Kidney (tissue), 14 donors: ENCODE measurements around the gene LITAF. TPM values are rescaled to one million over a fixed set of nuclear protein-coding genes. Genes with fewer than 3 reads are reported as not detected.

Source experiments
- DNase-seq, 5 donors: peaks; one replicate each; pipeline ENCODE4 v3.0.0-alpha.2; 2013 to 2020
- FAIRE-seq: peaks from 2 replicates; lab custom pipeline; 2012; peaks lifted over from hg19 to GRCh38; lab: Jason Lieb, UNC
- H3K27ac ChIP-seq, 2 donors: one replicate each; pipeline ENCODE4 v1.7.0; 2013; ENCODE audit warnings: low read depth in 2 of 2, low read length in 2 of 2, inconsistent platforms in 1 of 2
- H3K27me3 ChIP-seq: one replicate; pipeline ENCODE4 v1.7.1; 2013; ENCODE audit warnings: low read length, inconsistent platforms; ENCODE audit not compliant: control insufficient read depth, insufficient read depth
- H3K36me3 ChIP-seq, 3 donors: one replicate each; pipeline versions ENCODE4 v1.7.0 to v1.7.1; 2013; ENCODE audit warnings: low read length in 3 of 3, control low read depth in 1 of 3, inconsistent platforms in 1 of 3; ENCODE audit not compliant: insufficient read depth in 3 of 3, control insufficient read depth in 2 of 3
- H3K4me1 ChIP-seq, 3 donors: one replicate each; pipeline versions ENCODE4 v1.7.0 to v1.7.1; 2013; ENCODE audit warnings: low read length in 3 of 3, inconsistent platforms in 1 of 3, low read depth in 1 of 3; ENCODE audit not compliant: control insufficient read depth in 2 of 3, insufficient read depth in 2 of 3
- H3K4me3 ChIP-seq, 3 donors: one replicate each; pipeline versions ENCODE4 v1.7.0 to v1.8.1; 2013; ENCODE audit warnings: low read length in 3 of 3, control low read depth in 1 of 3, inconsistent platforms in 1 of 3
- H3K9ac ChIP-seq, 3 donors: one replicate each; pipeline versions ENCODE4 v1.7.0 to v1.7.1; 2013; ENCODE audit warnings: low read length in 3 of 3, control low read depth in 1 of 3, inconsistent platforms in 1 of 3
- H3K9me3 ChIP-seq, 3 donors: one replicate each; pipeline versions ENCODE4 v1.7.0 to v1.7.1; 2013; ENCODE audit warnings: low read length in 3 of 3, control low read depth in 1 of 3, inconsistent platforms in 1 of 3; ENCODE audit not compliant: control insufficient read depth in 2 of 3, insufficient read depth in 1 of 3
- intact Hi-C: fragments of 100-400 bp; cut with DNase I; formaldehyde crosslinking; loops from one replicate; pipeline ENCODE4 v1.11.1; 2022
- polyA plus RNA-seq: library from polyadenylated mRNA; stranded (reverse); fragments of 350-450 nt; fragmentation: Illumina TruSeq; extraction: RNeasy Lipid Tissue Mini Kit (QIAGEN cat#74804); gene quantifications from one replicate; pipeline ENCODE4 v1.2.3, GENCODE V29; 2014; ENCODE audit warnings: low read depth, low replicate concordance; ENCODE audit not compliant: insufficient read depth
- total RNA-seq: library from RNA; stranded (reverse); fragmentation: NEBNext Ultra II Directional; extraction: Animal tissue kit (Norgen Biotek cat#: 25700); gene quantifications from one replicate; pipeline ENCODE4 v1.2.1, GENCODE V29; 2021
- TF ChIP-seq, protein P1 (sequence below): IDR thresholded peaks from 3 replicates; pipeline ENCODE4 v1.5.1; 2012; ENCODE audit warnings: mild to moderate bottlenecking, moderate library complexity, borderline replicate concordance; ENCODE audit not compliant: insufficient read depth; ENCODE audit errors: extremely low read depth
- donor health status: control.
- donor health status: control.
- donor health status: control.
- donor health status: control.
- donor health status: control.
- donor health status: DM: yes; HTN: yes; CAD: no.
- donor health status: Normal renal cell carcinoma (clear cell type).

Gene LITAF
- total and polyA plus RNA-seq, 2 donors from 2014 or later, result 121 to 171 TPM

DNA sequence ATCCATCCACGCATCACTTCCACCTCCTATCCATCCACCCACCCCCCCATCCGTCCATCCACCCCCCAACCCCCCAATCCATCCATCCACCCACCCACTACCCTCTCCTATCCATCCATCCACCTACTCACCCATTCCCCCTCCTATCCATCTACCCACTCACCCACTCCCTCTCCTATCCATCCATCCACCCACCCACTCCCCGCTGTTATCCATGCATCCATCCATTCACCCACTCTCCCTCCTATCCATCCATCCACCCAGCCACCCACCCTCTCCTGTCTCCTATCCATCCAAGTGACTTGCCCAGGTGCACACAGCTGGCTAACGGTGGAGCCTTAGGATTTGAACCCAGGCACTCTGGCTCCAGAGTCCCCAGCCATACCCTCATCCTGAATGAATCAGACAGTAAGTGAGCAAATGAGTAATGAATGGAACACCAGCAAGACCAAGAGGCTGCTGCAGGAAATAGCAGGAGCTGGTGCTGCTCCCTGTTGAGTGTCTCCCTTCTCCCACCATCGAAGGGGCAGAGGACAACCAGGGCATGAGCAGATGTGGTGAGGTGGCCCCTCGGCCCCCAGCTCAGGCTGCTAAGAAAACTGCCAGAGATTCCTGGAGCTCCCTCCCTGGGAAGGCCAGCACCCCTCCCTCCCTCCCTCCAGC, 62.5 kb downstream of the LITAF start:
- Histone ChIP-seq H3K4me3 (no peak overlapping the region), H3K4me1 (no peaks in the 10 kb centered on the region), H3K9ac (no peak overlapping the region), H3K27ac (no peak overlapping the region), H3K9me3 (peaks cover 0 to 3% (median 0%) of the 10 kb centered on the region in 3 donors), H3K27me3 (no peaks in the 10 kb centered on the region), H3K36me3 (no peaks in the 10 kb centered on the region)
- TF ChIP-seq, protein P1, sequence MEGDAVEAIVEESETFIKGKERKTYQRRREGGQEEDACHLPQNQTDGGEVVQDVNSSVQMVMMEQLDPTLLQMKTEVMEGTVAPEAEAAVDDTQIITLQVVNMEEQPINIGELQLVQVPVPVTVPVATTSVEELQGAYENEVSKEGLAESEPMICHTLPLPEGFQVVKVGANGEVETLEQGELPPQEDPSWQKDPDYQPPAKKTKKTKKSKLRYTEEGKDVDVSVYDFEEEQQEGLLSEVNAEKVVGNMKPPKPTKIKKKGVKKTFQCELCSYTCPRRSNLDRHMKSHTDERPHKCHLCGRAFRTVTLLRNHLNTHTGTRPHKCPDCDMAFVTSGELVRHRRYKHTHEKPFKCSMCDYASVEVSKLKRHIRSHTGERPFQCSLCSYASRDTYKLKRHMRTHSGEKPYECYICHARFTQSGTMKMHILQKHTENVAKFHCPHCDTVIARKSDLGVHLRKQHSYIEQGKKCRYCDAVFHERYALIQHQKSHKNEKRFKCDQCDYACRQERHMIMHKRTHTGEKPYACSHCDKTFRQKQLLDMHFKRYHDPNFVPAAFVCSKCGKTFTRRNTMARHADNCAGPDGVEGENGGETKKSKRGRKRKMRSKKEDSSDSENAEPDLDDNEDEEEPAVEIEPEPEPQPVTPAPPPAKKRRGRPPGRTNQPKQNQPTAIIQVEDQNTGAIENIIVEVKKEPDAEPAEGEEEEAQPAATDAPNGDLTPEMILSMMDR, result no peak
- intact Hi-C loops, result loop anchor here (10.0 kb wide), 1 partner anchor 119 kb away; no protein-coding TSS in a partner anchor
- FAIRE-seq, result no peak
- peak in 1 of 5 donors; percentile 18 for DNase-seq

- Histone ChIP-seq H3K9me3 (peaks cover 0 to 3% (median 0%) of the 10 kb centered on the region in 3 donors), H3K27ac (no peak overlapping the region), H3K4me3 (no peak overlapping the region), H3K36me3 (no peaks in the 10 kb centered on the region), H3K4me1 (no peaks in the 10 kb centered on the region), H3K9ac (no peak overlapping the region), H3K27me3 (no peaks in the 10 kb centered on the region)
- FAIRE-seq, result no peak
- intact Hi-C loops, result loop anchor here (10.0 kb wide), 1 partner anchor 116 kb away; no protein-coding TSS in a partner anchor
- no peak for DNase-seq
- TF ChIP-seq, protein P1, result no peak
Observed at GRCh38 chr16:11521055-11521454, 65.7 kb downstream of the LITAF start.

- intact Hi-C loops, result loop anchor here (10.0 kb wide), 1 partner anchor 116 kb away; no protein-coding TSS in a partner anchor
- no peaks in the 10 kb centered on the region for H3K4me1 ChIP-seq
- no peaks in the 10 kb centered on the region for H3K27me3 ChIP-seq
- peaks cover 0 to 3% (median 0%) of the 10 kb centered on the region in 3 donors for H3K9me3 ChIP-seq
- no peaks in the 10 kb centered on the region for H3K36me3 ChIP-seq
- TF ChIP-seq, protein P1, result no peak
- no peak for FAIRE-seq
- H3K9ac ChIP-seq, result no peak overlapping the region
- H3K4me3 ChIP-seq, result no peak overlapping the region
- DNase-seq, result no peak
- H3K27ac ChIP-seq, result no peak overlapping the region
Observed at GRCh38 chr16:11520442-11520841, 66.3 kb downstream of the LITAF start.
